ENCODE data around the gene GNG11.
"Not testable (repeated sequence)": the region's sequence is repeated elsewhere in the genome, so short reads cannot be mapped to it uniquely, and the experiment has no call there.

GNG11 gene

GRCh38 chr7:93921607-93922566 lies at the start of gene GNG11:
GNG11 (plus strand) TSS chr7:93921735; CDS start chr7:93922138, 403 bp downstream.
- no peak for DNase-seq

- DNase-seq, result no peak
Observed at GRCh38 chr7:93873998-93874574, 47.4 kb upstream of the GNG11 start.

GRCh38 chr7:93877742-93878141 lies 43.8 kb upstream of the GNG11 start:
- no peak for DNase-seq

- DNase-seq, result no peak
Observed at GRCh38 chr7:93879356-93879755, 42.2 kb upstream of the GNG11 start.

GRCh38 chr7:93882468-93882867 lies 39.1 kb upstream of the GNG11 start:
- DNase-seq, result no peak

GRCh38 chr7:93883078-93883916 lies 38.2 kb upstream of the GNG11 start:
- DNase-seq, result no peak

- no peak for DNase-seq
Observed at GRCh38 chr7:93883917-93884345, 37.6 kb upstream of the GNG11 start.

- no peak for DNase-seq
Observed at GRCh38 chr7:93884541-93884940, 37.0 kb upstream of the GNG11 start.

- no peak for DNase-seq
Observed at GRCh38 chr7:93889261-93889660, 32.3 kb upstream of the GNG11 start.

GRCh38 chr7:93890041-93890463 lies 31.5 kb upstream of the GNG11 start:
- DNase-seq, result no peak

- no peak for DNase-seq
Observed at GRCh38 chr7:93890464-93891068, 31.0 kb upstream of the GNG11 start, which contains the start of gene TFPI2. TFPI2 (minus strand) TSS chr7:93890753; CDS start chr7:93890678, 75 bp downstream.

GRCh38 chr7:93894426-93894825 lies 27.1 kb upstream of the GNG11 start:
- DNase-seq, result no peak

- DNase-seq, result no peak
Observed at GRCh38 chr7:93894966-93895640, 26.4 kb upstream of the GNG11 start.

GRCh38 chr7:93895859-93896600 lies 25.5 kb upstream of the GNG11 start:
- DNase-seq, result no peak

- no peak for DNase-seq
Observed at GRCh38 chr7:93897680-93898079, 23.9 kb upstream of the GNG11 start.

GRCh38 chr7:93902777-93903423 lies 18.6 kb upstream of the GNG11 start:
- no peak for DNase-seq

- DNase-seq, result no peak
Observed at GRCh38 chr7:93906267-93906666, 15.3 kb upstream of the GNG11 start, which contains the start of gene GNGT1. GNGT1 (plus strand) TSS chr7:93906567; CDS start chr7:93906747, 180 bp downstream.

GRCh38 chr7:93910076-93910994 lies 11.2 kb upstream of the GNG11 start:
- no peak for DNase-seq

GRCh38 chr7:93911242-93911641 lies 10.3 kb upstream of the GNG11 start:
- DNase-seq, result not testable (repeated sequence)

All from activated CD4-positive, alpha-beta T cell treated with anti-CD3 and anti-CD28 coated beads for 1 hour (primary cell).